RWPE2 (cell line): ENCODE results near the gene IL36B.

Experiments
- ATAC-seq: fragments of 200-7000 bp; cut with Tn5 transposase; 3 replicates; pipeline ENCODE4 v1.9.1; 2021; ENCODE audit warnings: low read depth
- DNase-seq: peaks from one replicate; pipeline ENCODE4 v3.0.0-alpha.2; 2020; ENCODE audit warnings: low spot score
- H3K27ac ChIP-seq: fragments of 450-650 bp; 2 replicates; pipeline ENCODE4 v1.5.1; 2017; ENCODE audit warnings: mild to moderate bottlenecking; ENCODE audit not compliant: poor library complexity, severe bottlenecking
- H3K27me3 ChIP-seq: fragments of 250-450 bp; sonication (Bioruptor Pico); 2 replicates; pipeline ENCODE4 v1.5.1; 2021; ENCODE audit warnings: mild to moderate bottlenecking, moderate library complexity; ENCODE audit not compliant: insufficient read depth, poor library complexity, severe bottlenecking
- H3K36me3 ChIP-seq: fragments of 250-450 bp; sonication (Bioruptor Pico); 2 replicates; pipeline ENCODE4 v1.5.1; 2020; ENCODE audit warnings: low read depth, mild to moderate bottlenecking, moderate library complexity
- H3K4me1 ChIP-seq: fragments of 250-450 bp; sonication (Bioruptor Pico); 2 replicates; pipeline ENCODE4 v1.5.1; 2021; ENCODE audit warnings: mild to moderate bottlenecking, moderate library complexity; ENCODE audit not compliant: insufficient read depth, poor library complexity, severe bottlenecking
- H3K4me3 ChIP-seq: fragments of 250-450 bp; sonication (Bioruptor Pico); 2 replicates; pipeline ENCODE4 v1.5.1; 2021; ENCODE audit warnings: mild to moderate bottlenecking, moderate library complexity; ENCODE audit not compliant: severe bottlenecking
- H3K9me3 ChIP-seq: fragments of 250-450 bp; sonication (Bioruptor Pico); 2 replicates; pipeline ENCODE4 v1.5.1; 2021; ENCODE audit warnings: mild to moderate bottlenecking, moderate library complexity; ENCODE audit not compliant: severe bottlenecking
- CTCF ChIP-seq: fragments of 450-650 bp; IDR thresholded peaks from one replicate; pipeline ENCODE4 v1.5.1; 2017; ENCODE audit warnings: mild to moderate bottlenecking, moderate library complexity; ENCODE audit not compliant: poor library complexity, severe bottlenecking

The IL36B gene

GRCh38 chr2:113093613-113093977 lies 40.9 kb upstream of the IL36B start:
- no peak for TF ChIP-seq CTCF
- Histone ChIP-seq H3K27me3 (no peaks in the 10 kb centered on the region), H3K27ac (no peak overlapping the region), H3K4me1 (no peaks in the 10 kb centered on the region), H3K36me3 (no peaks in the 10 kb centered on the region), H3K9me3 (no peaks in the 10 kb centered on the region), H3K4me3 (no peak overlapping the region)
- DNase-seq (no peak), ATAC-seq (no peak)

GRCh38 chr2:113092864-113093612 lies 40.4 kb upstream of the IL36B start:
- Histone ChIP-seq H3K36me3 (no peaks in the 10 kb centered on the region), H3K9me3 (no peaks in the 10 kb centered on the region), H3K27ac (no peak overlapping the region), H3K4me3 (no peak overlapping the region), H3K4me1 (no peaks in the 10 kb centered on the region), H3K27me3 (no peaks in the 10 kb centered on the region)
- DNase-seq (no peak), ATAC-seq (no peak)
- TF ChIP-seq CTCF, result no peak

GRCh38 chr2:113091231-113091896 lies 38.7 kb upstream of the IL36B start:
- no peak for ATAC-seq
- no peaks in the 10 kb centered on the region for H3K36me3 ChIP-seq
- no peak overlapping the region for H3K4me3 ChIP-seq
- no peaks in the 10 kb centered on the region for H3K4me1 ChIP-seq
- no peak for TF ChIP-seq CTCF
- no peaks in the 10 kb centered on the region for H3K9me3 ChIP-seq
- no peak for DNase-seq
- H3K27ac ChIP-seq, result no peak overlapping the region
- no peaks in the 10 kb centered on the region for H3K27me3 ChIP-seq

GRCh38 chr2:113089916-113090315 lies 37.2 kb upstream of the IL36B start:
- ATAC-seq (no peak), DNase-seq (no peak)
- H3K27ac ChIP-seq, result no peak overlapping the region
- H3K36me3 ChIP-seq, result no peaks in the 10 kb centered on the region
- H3K9me3 ChIP-seq, result no peaks in the 10 kb centered on the region
- no peaks in the 10 kb centered on the region for H3K27me3 ChIP-seq
- no peak overlapping the region for H3K4me3 ChIP-seq
- peaks cover 8% of the 10 kb centered on the region for H3K4me1 ChIP-seq
- no peak for TF ChIP-seq CTCF
